ENCODE results near the gene SFSWAP. TPM values are rescaled to one million over a fixed set of nuclear protein-coding genes. Genes with fewer than 3 reads are reported as not detected.
A peak's percentile ranks its signal among the peaks of the same experiment; 100 is the strongest.

Gene SFSWAP
- polyA plus RNA-seq, 2 donors = 20.8 to 27.9 TPM

DNA sequence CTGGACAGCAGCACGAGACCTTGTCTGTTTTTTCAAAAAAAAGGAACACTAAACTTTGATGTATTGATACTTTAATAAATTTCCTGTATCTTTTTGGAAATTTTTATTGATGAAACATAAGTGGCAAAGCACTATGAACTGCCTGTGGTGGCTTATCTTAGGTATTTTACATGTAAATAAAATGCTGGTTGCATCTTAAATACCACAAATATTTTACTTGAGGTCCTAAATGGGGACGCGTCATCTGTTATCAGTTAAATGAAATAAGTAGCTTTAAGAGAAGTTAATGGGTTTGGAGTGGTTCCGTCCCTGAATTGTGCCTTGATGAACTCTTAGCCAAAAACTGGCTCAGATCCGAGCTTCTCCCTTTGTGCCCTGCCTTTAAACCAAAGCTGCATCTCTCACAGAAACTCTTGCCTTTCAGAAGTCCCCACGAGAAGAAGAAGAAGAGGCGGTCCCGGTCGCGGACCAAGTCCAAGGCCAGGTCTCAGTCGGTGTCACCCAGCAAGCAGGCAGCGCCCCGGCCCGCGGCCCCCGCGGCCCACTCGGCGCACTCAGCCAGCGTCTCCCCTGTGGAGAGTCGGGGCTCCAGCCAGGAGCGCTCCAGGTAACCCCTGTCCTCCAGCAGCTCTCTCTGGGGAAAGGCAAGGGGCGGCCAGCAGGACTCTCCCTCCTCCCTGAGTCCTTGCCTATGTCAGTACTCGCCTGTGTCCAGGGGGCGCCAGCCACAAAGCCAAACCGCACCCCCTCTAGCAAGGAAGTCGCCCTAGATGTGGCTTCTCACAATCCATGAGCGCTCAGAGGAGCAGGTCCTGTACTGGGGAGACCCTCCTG, 86.1 kb downstream of the SFSWAP start:
- 90 to 93% methylated on average over 28 of the region's 28 CpGs for WGBS, 2 donors
- H3K4me1 ChIP-seq (ENCODE audit: control insufficient read depth in 2 of 2, insufficient read depth in 2 of 2, low read length in 1 of 2) = peaks cover 5 to 13% of the 10 kb centered on the region in 2 donors
- H3K4me3 ChIP-seq (ENCODE audit: low read depth in 1 of 2, low read length in 2 of 2) = no peak overlapping the region
- no peaks in the 10 kb centered on the region for H3K27me3 ChIP-seq (ENCODE audit: control insufficient read depth in 1 of 2, insufficient read depth in 2 of 2, low read length in 2 of 2)
- H3K27ac ChIP-seq (ENCODE audit: low read depth in 2 of 2, low read length in 1 of 2) = no peak overlapping the region
- peaks cover 8 to 43% of the 10 kb centered on the region in 2 donors for H3K36me3 ChIP-seq (ENCODE audit: control insufficient read depth in 2 of 2, insufficient read depth in 2 of 2, low read length in 1 of 2)
- peaks cover 0 to under 1% of the 10 kb centered on the region in 2 donors for H3K9me3 ChIP-seq (ENCODE audit: control insufficient read depth in 2 of 2, insufficient read depth in 1 of 2, low read depth in 1 of 2, low read length in 1 of 2)

DNA sequence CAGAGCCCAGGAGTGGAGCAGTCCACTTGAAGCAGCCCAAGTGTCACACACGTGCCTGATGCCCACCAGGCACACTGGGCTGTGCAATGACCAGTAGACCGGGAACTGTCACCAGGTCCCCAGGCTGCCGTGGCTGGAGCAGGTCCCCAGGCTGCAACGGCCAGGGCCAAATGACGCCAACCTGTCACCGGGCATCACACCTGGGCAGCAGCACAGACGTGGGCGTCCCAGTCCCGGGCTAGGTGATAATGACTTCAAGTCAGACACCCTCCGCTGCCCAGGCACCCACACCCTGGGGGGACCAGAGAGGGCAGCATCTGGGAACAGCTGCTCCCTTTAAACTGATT, 86.7 kb downstream of the SFSWAP start:
- Histone ChIP-seq H3K9me3 (ENCODE audit: control insufficient read depth in 2 of 2, insufficient read depth in 1 of 2, low read depth in 1 of 2, low read length in 1 of 2) (no peaks in the 10 kb centered on the region), H3K27me3 (ENCODE audit: control insufficient read depth in 1 of 2, insufficient read depth in 2 of 2, low read length in 2 of 2) (no peaks in the 10 kb centered on the region), H3K4me1 (ENCODE audit: control insufficient read depth in 2 of 2, insufficient read depth in 2 of 2, low read length in 1 of 2) (peaks cover 5 to 13% of the 10 kb centered on the region in 2 donors), H3K27ac (ENCODE audit: low read depth in 2 of 2, low read length in 1 of 2) (no peak overlapping the region), H3K36me3 (ENCODE audit: control insufficient read depth in 2 of 2, insufficient read depth in 2 of 2, low read length in 1 of 2) (peaks cover 10 to 44% of the 10 kb centered on the region in 2 donors), H3K4me3 (ENCODE audit: low read depth in 1 of 2, low read length in 2 of 2) (no peak overlapping the region)
- WGBS, 2 donors = 89% methylated on average over 10 of the region's 10 CpGs

DNA sequence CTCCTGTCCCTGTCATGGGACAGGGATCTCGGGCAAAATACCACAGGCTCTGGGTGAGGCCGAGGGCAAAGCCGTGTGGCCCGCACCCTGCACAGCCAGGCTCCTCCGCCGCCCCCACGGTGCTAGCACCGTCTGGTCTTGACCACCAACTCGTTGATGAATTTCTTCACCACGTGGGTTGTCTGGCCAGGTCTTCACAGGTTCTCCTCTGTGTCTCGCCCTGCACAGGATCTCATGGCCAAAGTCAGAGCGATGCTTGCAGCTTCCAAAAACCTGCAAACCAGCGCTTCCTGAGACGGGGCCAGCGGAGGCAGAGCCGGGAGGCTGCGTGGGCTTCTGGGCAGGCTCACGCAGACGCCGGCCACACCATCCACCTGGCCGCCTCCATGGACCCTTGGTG, 88.3 kb downstream of the SFSWAP start:
- 90 to 92% methylated on average over 21 of the region's 21 CpGs for WGBS, 2 donors
- H3K4me3 ChIP-seq (ENCODE audit: low read depth in 1 of 2, low read length in 2 of 2) = no peak overlapping the region
- H3K9me3 ChIP-seq (ENCODE audit: control insufficient read depth in 2 of 2, insufficient read depth in 1 of 2, low read depth in 1 of 2, low read length in 1 of 2) = no peaks in the 10 kb centered on the region
- no peak overlapping the region for H3K27ac ChIP-seq (ENCODE audit: low read depth in 2 of 2, low read length in 1 of 2)
- H3K27me3 ChIP-seq (ENCODE audit: control insufficient read depth in 1 of 2, insufficient read depth in 2 of 2, low read length in 2 of 2) = no peaks in the 10 kb centered on the region
- peaks cover 10 to 42% of the 10 kb centered on the region in 2 donors for H3K36me3 ChIP-seq (ENCODE audit: control insufficient read depth in 2 of 2, insufficient read depth in 2 of 2, low read length in 1 of 2)
- peaks cover 5 to 15% of the 10 kb centered on the region in 2 donors for H3K4me1 ChIP-seq (ENCODE audit: control insufficient read depth in 2 of 2, insufficient read depth in 2 of 2, low read length in 1 of 2)

DNA sequence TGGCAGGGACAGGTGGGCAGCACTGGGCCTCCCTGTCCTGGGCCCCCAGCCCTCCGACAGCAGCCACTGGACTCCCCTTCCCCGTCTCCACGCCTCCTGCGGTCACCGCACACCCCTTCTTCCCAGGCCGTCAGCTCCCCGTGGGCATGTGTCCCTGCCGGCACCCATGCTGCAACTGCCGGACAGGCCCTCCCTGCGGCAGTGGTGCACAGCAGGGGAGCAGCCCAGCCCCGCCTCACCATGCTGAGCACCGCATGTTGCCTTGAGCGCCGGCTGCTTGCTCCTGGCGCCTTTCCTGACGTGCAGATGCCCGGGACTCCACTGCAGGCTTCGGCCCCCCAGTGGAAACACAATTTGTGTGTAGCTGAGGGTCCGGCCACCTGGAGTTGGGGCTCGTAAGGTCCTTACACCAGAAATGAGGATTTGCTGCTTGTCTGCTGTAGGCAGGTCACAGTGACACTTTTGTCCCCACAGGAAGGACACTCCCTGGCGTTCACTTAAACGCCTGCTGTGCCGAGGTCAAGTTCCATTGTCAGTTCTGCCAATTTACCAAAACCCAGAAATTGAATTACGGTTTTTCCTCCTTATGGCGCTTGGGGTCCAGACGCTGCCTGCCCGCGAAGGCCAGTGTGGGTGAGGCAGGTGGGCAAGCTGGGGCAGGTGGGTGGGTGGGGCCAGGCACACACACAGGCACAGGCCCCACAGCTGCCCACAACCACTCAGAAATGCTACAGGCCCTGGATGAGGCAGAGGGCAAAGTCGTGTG, 89.1 kb downstream of the SFSWAP start:
- WGBS, 2 donors = 85 to 88% methylated on average over 29 of the region's 29 CpGs
- no peaks in the 10 kb centered on the region for H3K9me3 ChIP-seq (ENCODE audit: control insufficient read depth in 2 of 2, insufficient read depth in 1 of 2, low read depth in 1 of 2, low read length in 1 of 2)
- peaks cover 5 to 14% of the 10 kb centered on the region in 2 donors for H3K4me1 ChIP-seq (ENCODE audit: control insufficient read depth in 2 of 2, insufficient read depth in 2 of 2, low read length in 1 of 2)
- H3K27ac ChIP-seq (ENCODE audit: low read depth in 2 of 2, low read length in 1 of 2) = no peak overlapping the region
- H3K4me3 ChIP-seq (ENCODE audit: low read depth in 1 of 2, low read length in 2 of 2) = no peak overlapping the region
- H3K27me3 ChIP-seq (ENCODE audit: control insufficient read depth in 1 of 2, insufficient read depth in 2 of 2, low read length in 2 of 2) = no peaks in the 10 kb centered on the region
- peaks cover 10 to 42% of the 10 kb centered on the region in 2 donors for H3K36me3 ChIP-seq (ENCODE audit: control insufficient read depth in 2 of 2, insufficient read depth in 2 of 2, low read length in 1 of 2)

DNA sequence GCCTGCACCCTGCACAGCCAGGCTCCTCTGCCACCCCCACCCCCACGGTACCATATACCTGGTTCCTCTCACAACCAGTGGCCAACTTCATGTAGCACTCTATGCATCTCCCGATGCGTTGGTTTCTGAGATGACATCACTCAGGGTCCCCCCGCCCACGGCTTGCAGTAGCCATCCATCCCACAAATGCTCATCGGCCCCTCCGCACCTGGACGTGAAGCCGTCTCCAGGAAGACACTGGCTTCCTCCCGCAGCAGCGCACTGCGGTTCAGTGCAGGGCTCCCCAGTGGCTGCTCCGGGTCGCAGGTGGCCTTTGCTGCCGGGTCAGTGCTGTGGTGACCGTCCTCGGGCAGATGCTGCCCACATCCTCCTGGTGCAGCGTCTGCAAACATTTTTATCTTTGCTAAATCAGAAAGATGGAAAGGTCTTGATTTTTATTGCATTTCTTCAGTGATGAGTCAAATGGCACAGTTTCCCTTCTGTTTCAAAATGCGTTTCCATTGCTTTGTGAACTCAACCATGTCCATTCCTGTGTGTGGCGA, 89.8 kb downstream of the SFSWAP start:
- Histone ChIP-seq H3K27ac (ENCODE audit: low read depth in 2 of 2, low read length in 1 of 2) (no peak overlapping the region), H3K4me3 (ENCODE audit: low read depth in 1 of 2, low read length in 2 of 2) (no peak overlapping the region), H3K27me3 (ENCODE audit: control insufficient read depth in 1 of 2, insufficient read depth in 2 of 2, low read length in 2 of 2) (no peaks in the 10 kb centered on the region), H3K9me3 (ENCODE audit: control insufficient read depth in 2 of 2, insufficient read depth in 1 of 2, low read depth in 1 of 2, low read length in 1 of 2) (no peaks in the 10 kb centered on the region), H3K4me1 (ENCODE audit: control insufficient read depth in 2 of 2, insufficient read depth in 2 of 2, low read length in 1 of 2) (peaks cover 4 to 8% of the 10 kb centered on the region in 2 donors), H3K36me3 (ENCODE audit: control insufficient read depth in 2 of 2, insufficient read depth in 2 of 2, low read length in 1 of 2) (peaks cover 10 to 42% of the 10 kb centered on the region in 2 donors)
- 85% methylated on average over 20 of the region's 20 CpGs for WGBS, 2 donors

DNA sequence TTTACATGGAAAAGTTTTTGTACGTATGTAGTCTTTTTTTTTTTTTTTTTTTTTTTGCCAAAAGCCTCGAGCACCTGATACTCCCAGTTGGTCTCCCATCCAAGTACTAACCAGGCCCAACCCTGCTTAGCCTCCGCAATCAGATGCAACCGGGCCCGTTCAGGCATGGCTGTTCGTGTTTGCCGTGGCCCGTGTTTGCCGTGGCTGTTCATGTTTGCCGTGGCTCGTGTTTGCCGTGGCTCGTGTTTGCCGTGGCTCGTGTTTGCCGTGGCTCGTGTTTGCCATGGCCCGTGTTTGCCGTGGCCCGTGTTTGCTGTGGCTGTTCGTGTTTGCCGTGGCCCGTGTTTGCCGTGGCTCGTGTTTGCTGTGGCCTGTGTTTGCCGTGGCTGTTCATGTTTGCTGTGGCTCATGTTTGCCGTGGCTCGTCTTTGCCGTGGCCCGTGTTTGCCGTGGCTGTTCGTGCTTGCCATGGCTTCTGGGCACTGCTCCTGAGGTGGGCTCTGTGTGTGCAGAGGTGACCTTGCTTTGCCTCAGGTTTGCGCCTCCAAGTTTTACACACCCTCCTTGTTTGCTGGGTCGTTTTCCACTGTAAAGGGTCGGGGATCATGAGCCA, 90.5 kb downstream of the SFSWAP start:
- Histone ChIP-seq H3K36me3 (ENCODE audit: control insufficient read depth in 2 of 2, insufficient read depth in 2 of 2, low read length in 1 of 2) (peaks cover 10 to 42% of the 10 kb centered on the region in 2 donors), H3K27ac (ENCODE audit: low read depth in 2 of 2, low read length in 1 of 2) (no peak overlapping the region), H3K4me1 (ENCODE audit: control insufficient read depth in 2 of 2, insufficient read depth in 2 of 2, low read length in 1 of 2) (peaks cover 3% of the 10 kb centered on the region in 2 donors), H3K27me3 (ENCODE audit: control insufficient read depth in 1 of 2, insufficient read depth in 2 of 2, low read length in 2 of 2) (no peaks in the 10 kb centered on the region), H3K9me3 (ENCODE audit: control insufficient read depth in 2 of 2, insufficient read depth in 1 of 2, low read depth in 1 of 2, low read length in 1 of 2) (no peaks in the 10 kb centered on the region), H3K4me3 (ENCODE audit: low read depth in 1 of 2, low read length in 2 of 2) (no peak overlapping the region)
- WGBS, 2 donors = 65 to 74% methylated on average over 33 to 35 of the region's 35 CpGs

DNA sequence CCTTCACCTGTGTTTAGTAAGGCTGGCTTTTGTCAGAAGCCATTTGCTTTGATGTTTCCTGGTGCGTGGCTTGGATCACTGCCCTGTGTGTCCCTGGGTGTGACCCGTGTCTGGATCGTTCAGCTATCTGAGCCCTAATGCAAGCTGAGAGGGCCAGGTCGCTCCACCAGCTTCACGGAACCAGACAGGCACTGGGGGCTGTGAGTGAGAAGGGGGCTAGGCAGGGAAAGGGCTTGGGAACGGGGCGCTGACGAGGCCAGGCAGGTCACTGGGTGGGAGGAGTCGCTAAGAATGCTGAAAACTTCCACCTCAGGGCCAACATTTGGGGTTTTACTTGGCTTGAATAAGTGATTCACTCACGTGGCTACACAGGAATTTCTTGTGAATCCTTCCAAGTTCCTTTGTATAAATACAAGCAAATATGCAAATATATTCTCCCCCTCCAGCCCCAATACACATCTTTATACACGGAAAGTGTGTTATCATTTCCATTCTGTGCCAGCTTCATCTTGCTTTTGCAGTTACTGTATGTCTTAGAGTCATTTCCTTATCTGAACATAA, 93.2 kb downstream of the SFSWAP start:
- peaks cover 4 to 23% of the 10 kb centered on the region in 2 donors for H3K36me3 ChIP-seq (ENCODE audit: control insufficient read depth in 2 of 2, insufficient read depth in 2 of 2, low read length in 1 of 2)
- H3K4me3 ChIP-seq (ENCODE audit: low read depth in 1 of 2, low read length in 2 of 2) = no peak overlapping the region
- H3K9me3 ChIP-seq (ENCODE audit: control insufficient read depth in 2 of 2, insufficient read depth in 1 of 2, low read depth in 1 of 2, low read length in 1 of 2) = no peaks in the 10 kb centered on the region
- peaks cover 3% of the 10 kb centered on the region in 2 donors for H3K4me1 ChIP-seq (ENCODE audit: control insufficient read depth in 2 of 2, insufficient read depth in 2 of 2, low read length in 1 of 2)
- H3K27me3 ChIP-seq (ENCODE audit: control insufficient read depth in 1 of 2, insufficient read depth in 2 of 2, low read length in 2 of 2) = no peaks in the 10 kb centered on the region
- 20 to 29% methylated on average over 11 of the region's 11 CpGs for WGBS, 2 donors
- H3K27ac ChIP-seq (ENCODE audit: low read depth in 2 of 2, low read length in 1 of 2) = peak overlapping the region in 1 of 2 donors; percentile 72

DNA sequence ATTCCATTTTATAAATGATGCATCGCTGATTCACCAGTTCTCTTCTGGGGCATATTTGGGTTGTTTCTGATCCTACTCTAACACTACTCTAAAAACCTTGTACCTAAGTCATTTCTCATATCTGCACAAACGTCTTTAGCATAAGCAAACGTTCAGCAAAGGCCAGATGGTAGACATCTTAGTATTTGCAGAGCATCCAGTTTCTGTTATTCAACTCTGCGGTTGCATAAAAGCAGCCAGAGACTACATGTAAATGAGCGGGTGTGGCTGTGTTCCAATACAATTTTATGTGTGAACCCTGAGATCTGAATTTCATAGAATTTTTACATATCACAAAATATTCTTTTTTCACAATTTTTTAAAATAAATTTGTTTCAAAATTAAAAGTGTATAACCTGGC, 94.5 kb downstream of the SFSWAP start:
- 64 to 80% methylated on average over 5 of the region's 5 CpGs for WGBS, 2 donors
- Histone ChIP-seq H3K36me3 (ENCODE audit: control insufficient read depth in 2 of 2, insufficient read depth in 2 of 2, low read length in 1 of 2) (peaks cover 4 to 14% of the 10 kb centered on the region in 2 donors), H3K27ac (ENCODE audit: low read depth in 2 of 2, low read length in 1 of 2) (no peak overlapping the region), H3K4me1 (ENCODE audit: control insufficient read depth in 2 of 2, insufficient read depth in 2 of 2, low read length in 1 of 2) (peaks cover 0 to 3% of the 10 kb centered on the region in 2 donors), H3K4me3 (ENCODE audit: low read depth in 1 of 2, low read length in 2 of 2) (no peak overlapping the region), H3K9me3 (ENCODE audit: control insufficient read depth in 2 of 2, insufficient read depth in 1 of 2, low read depth in 1 of 2, low read length in 1 of 2) (no peaks in the 10 kb centered on the region), H3K27me3 (ENCODE audit: control insufficient read depth in 1 of 2, insufficient read depth in 2 of 2, low read length in 2 of 2) (no peaks in the 10 kb centered on the region)

DNA sequence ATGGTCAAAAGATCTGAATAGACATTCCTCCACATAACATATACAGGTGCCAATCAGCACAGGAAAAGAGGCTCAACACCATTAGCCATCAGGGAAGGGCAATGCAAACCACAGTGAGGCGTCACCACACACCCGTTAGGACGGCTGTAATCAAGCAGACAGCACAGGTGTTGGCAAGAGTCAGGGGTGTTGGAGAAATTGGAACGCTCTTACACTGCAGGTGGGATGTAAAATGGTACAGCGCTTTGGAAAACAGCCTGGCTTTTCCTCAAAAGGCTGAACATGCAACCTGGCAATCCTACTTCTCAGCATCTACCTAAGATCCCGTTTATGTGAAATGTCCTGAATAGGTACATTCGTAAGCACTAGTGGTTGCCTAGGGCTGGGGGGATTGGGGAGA, 95.8 kb downstream of the SFSWAP start:
- no peak overlapping the region for H3K27ac ChIP-seq (ENCODE audit: low read depth in 2 of 2, low read length in 1 of 2)
- H3K36me3 ChIP-seq (ENCODE audit: control insufficient read depth in 2 of 2, insufficient read depth in 2 of 2, low read length in 1 of 2) = peaks cover 4 to 7% of the 10 kb centered on the region in 2 donors
- H3K4me3 ChIP-seq (ENCODE audit: low read depth in 1 of 2, low read length in 2 of 2) = no peak overlapping the region
- peaks cover 0 to 3% of the 10 kb centered on the region in 2 donors for H3K4me1 ChIP-seq (ENCODE audit: control insufficient read depth in 2 of 2, insufficient read depth in 2 of 2, low read length in 1 of 2)
- peaks cover 0 to 2% of the 10 kb centered on the region in 2 donors for H3K9me3 ChIP-seq (ENCODE audit: control insufficient read depth in 2 of 2, insufficient read depth in 1 of 2, low read depth in 1 of 2, low read length in 1 of 2)
- WGBS, 2 donors = 70 to 75% methylated on average over 7 of the region's 7 CpGs
- H3K27me3 ChIP-seq (ENCODE audit: control insufficient read depth in 1 of 2, insufficient read depth in 2 of 2, low read length in 2 of 2) = no peaks in the 10 kb centered on the region

Data from esophagus (tissue), 2 donors.